Activated CD4-positive, alpha-beta T cell treated with anti-CD3 and anti-CD28 coated beads, Interleukin-2, amount 50 U/mL, for 48 hours (primary cell): ENCODE measurements around the gene TOP2B.

Experiments used
- DNase-seq, 2 experiments: peaks; one replicate each; pipeline ENCODE4 v3.0.0-alpha.2; 2020

The TOP2B gene

GRCh38 chr3:25554376-25554775, 110.3 kb downstream of the TOP2B start:
- DNase-seq: no peak

DNA sequence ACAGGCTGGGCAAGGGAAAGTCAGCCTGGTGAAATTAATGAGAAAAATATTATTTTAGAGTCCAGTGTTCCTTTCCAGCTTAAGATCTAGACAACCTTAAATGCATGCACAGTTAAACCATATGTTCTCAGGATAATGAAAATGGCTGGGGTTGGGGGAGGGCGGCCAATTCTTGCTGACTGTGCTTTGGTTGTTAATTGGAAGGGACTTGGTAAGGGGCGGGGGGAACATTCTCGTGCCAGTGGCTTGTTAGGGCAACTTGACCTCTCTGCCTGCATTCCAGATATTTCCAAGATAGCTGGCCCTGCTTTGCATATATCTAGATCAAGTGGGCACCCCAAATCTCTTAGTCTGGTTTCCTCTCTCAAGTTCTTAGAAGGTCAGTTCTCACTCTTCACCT, 112.5 kb downstream of the TOP2B start:
- DNase-seq: no peak

GRCh38 chr3:25548836-25549235, 115.9 kb downstream of the TOP2B start:
- DNase-seq: no peak

DNA sequence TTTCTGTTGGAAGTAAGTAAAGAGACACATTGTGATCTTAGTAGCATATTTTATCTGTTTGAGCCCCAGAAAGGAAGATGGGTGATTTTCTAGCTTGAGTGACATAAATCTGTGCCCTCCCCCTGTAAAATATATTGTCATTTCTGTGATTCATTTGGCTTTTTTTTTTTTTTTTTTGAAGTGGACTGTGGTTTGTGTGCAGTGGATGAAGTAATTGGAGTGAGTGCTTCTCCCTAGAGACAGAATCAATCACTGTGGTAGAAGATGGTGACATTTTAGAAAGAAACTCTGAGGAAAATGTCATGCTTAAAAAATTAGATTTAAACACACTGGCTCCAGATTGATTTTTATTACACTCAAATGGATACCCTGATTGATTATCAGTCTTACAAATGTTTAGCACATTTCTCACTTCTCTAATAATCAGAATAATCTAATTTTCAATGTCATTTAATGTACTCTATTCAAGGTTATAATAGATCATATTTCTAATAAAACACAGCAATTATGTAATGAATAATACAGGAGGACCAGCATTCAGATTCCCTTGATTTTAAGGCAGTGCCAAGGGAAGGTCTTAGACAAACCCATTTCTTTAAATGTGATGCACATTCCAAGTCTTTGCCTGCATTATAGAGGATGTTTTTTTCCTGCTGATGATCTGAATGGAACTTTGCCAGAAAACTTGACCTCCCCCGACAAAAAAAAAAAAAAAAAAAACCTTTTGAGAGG, 116.6 kb downstream of the TOP2B start:
- DNase-seq: no peak
